Mucosa of descending colon (tissue), 3 donors: ENCODE measurements around the gene SDCCAG8. TPM values are rescaled to one million over a fixed set of nuclear protein-coding genes. Genes with fewer than 3 reads are reported as not detected.

ENCODE experiments used
- ATAC-seq: fragments of 200-7000 bp; cut with Tn5 transposase; one replicate; pipeline ENCODE4 v1.9.1; 2020; ENCODE audit warnings: mild to moderate bottlenecking, moderate library complexity
- DNase-seq, 3 donors: peaks; one replicate each; pipeline ENCODE4 v3.0.0-alpha.2; 2020
- H3K36me3 ChIP-seq: fragments of 200-600 bp; one replicate; pipeline ENCODE4 v1.8.0; 2021; ENCODE audit warnings: low read depth, mild to moderate bottlenecking
- H3K4me1 ChIP-seq: fragments of 200-600 bp; one replicate; pipeline ENCODE4 v1.8.0; 2021; ENCODE audit warnings: low read depth, mild to moderate bottlenecking
- H3K4me3 ChIP-seq: fragments of 200-600 bp; one replicate; pipeline ENCODE4 v1.8.0; 2021; ENCODE audit warnings: mild to moderate bottlenecking
- H3K9me3 ChIP-seq: fragments of 200-600 bp; one replicate; pipeline ENCODE4 v1.8.0; 2021; ENCODE audit warnings: mild to moderate bottlenecking
- intact Hi-C, 2 donors: fragments of 100-400 bp; cut with DNase I in 1 of 2; cut with micrococcal nuclease in 1 of 2; formaldehyde crosslinking; loops; one replicate each; pipeline versions ENCODE4 v1.11.0 to v1.11.1; 2022; cut with DNase I, micrococcal nuclease
- total RNA-seq, 3 donors: library from RNA; stranded (reverse); fragmentation: NEBNext Ultra II Directional in 2 of 3; extraction: Animal tissue kit (Norgen Biotek cat#: 25700) in 2 of 3; gene quantifications; one replicate each; pipeline versions ENCODE4 v1.2.1 to v1.2.4, GENCODE V29; 2021 to 2023
- TF ChIP-seq, protein P1 (sequence below): fragments of 200-600 bp; IDR thresholded peaks from one replicate; pipeline ENCODE4 v1.8.0; 2022; ENCODE audit warnings: antibody characterized with exemption, mild to moderate bottlenecking
- donor health status: DM: no; HTN: no; CAD: no; lungs with moderate emphysema.
- donor health status: DM: no; HTN: no; CAD: no.
- donor health status: DM: no; HTN: yes; CAD: no.

SDCCAG8 gene
- total RNA-seq, 3 donors from 2014 or later, result 22.1 to 37.5 (median 34.1) TPM

DNA sequence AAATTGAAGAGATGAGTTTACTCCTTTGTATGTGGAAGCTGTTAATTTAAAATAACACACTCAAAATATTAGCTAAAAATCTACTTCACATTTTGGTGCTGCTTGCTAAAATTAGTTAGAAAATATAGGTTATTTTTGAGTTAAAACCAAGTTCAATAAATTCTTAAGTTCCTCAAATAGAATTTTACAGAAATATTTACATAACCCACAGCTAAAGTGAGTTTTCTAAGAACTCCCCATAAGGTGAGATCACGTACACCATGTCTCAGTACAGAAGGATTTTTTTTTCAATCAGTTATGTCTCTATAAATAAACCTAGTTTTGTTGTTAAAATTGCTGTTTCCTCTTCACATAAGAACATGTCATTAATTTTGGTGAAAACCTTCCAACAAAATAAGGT is 108.0 kb downstream of the SDCCAG8 start:
- Histone ChIP-seq H3K4me3 (no peak overlapping the region), H3K36me3 (no peaks in the 10 kb centered on the region), H3K4me1 (no peaks in the 10 kb centered on the region), H3K9me3 (no peaks in the 10 kb centered on the region)
- DNase-seq (no peak), ATAC-seq (no peak)
- TF ChIP-seq, protein P1, sequence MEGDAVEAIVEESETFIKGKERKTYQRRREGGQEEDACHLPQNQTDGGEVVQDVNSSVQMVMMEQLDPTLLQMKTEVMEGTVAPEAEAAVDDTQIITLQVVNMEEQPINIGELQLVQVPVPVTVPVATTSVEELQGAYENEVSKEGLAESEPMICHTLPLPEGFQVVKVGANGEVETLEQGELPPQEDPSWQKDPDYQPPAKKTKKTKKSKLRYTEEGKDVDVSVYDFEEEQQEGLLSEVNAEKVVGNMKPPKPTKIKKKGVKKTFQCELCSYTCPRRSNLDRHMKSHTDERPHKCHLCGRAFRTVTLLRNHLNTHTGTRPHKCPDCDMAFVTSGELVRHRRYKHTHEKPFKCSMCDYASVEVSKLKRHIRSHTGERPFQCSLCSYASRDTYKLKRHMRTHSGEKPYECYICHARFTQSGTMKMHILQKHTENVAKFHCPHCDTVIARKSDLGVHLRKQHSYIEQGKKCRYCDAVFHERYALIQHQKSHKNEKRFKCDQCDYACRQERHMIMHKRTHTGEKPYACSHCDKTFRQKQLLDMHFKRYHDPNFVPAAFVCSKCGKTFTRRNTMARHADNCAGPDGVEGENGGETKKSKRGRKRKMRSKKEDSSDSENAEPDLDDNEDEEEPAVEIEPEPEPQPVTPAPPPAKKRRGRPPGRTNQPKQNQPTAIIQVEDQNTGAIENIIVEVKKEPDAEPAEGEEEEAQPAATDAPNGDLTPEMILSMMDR, result no peak
- intact Hi-C loops, result no loop called here

DNA sequence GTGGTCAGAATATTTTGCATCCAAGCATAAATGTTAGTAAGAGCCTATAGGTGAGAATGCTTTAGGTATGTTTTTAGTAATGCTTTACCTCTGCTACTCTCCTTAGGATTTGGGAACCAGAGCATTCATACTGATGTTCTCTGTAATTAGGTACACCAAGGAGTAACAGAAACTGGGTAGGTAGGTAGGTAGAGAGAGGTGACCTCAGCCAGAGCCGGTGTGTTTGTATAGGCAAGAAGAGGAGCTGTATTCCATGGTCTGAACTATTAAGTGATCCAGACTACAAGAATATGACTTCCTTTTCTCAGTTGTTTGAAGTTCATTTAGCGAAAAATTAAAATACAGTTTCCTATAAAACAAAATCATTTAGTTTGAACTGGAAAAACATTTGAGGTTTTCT is 108.5 kb downstream of the SDCCAG8 start:
- H3K36me3 ChIP-seq, result no peaks in the 10 kb centered on the region
- TF ChIP-seq, protein P1, result no peak
- no peak for DNase-seq
- H3K4me1 ChIP-seq, result no peaks in the 10 kb centered on the region
- H3K9me3 ChIP-seq, result no peaks in the 10 kb centered on the region
- ATAC-seq, result no peak
- intact Hi-C loops, result no loop called here
- no peak overlapping the region for H3K4me3 ChIP-seq

DNA sequence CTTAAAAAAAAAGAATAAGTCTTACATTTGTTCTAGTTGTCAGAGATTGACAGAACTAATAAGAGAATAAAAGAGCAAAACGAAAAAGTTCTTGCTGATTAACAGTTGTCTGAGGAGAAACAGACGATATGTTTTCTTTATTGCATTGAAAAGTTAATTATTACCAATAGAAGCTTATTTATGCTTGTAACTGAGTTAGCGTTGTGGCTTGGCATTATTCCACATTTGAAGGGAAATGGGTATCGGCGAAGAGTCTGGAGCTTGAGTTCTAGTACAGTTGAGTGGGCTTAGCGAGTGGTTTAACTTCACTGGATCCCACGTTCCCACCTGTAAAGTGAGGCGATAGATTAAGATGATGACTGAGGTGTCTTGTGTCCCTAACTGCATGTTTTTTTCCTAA is 109.0 kb downstream of the SDCCAG8 start:
- H3K4me3 ChIP-seq, result no peak overlapping the region
- DNase-seq (peak in 1 of 3 donors; percentile 5), ATAC-seq (peak; percentile 40)
- TF ChIP-seq, protein P1, result no peak
- intact Hi-C loops, result no loop called here
- no peaks in the 10 kb centered on the region for H3K36me3 ChIP-seq
- H3K4me1 ChIP-seq, result no peaks in the 10 kb centered on the region
- H3K9me3 ChIP-seq, result no peaks in the 10 kb centered on the region

DNA sequence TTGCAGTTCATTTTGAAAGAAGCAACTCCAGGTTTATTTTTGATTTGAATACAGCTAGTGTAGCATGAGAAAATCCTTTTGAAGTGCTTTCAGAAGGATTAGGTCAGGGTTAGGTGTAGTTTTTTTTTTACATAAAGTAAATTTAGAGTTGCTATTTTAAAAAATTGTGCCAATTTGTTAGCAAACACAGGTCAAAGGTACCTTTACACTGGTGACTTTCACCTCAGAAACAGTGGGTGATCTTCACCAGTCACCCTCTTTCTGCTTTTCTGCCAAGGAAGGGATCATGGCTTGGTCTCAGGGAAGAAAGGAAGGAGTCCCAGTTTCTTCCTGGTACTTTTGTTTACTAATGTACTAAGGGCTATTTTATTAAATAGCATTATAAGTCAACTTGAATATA is 111.5 kb downstream of the SDCCAG8 start:
- no peaks in the 10 kb centered on the region for H3K4me1 ChIP-seq
- intact Hi-C loops, result no loop called here
- no peaks in the 10 kb centered on the region for H3K36me3 ChIP-seq
- no peak for ATAC-seq
- no peak for DNase-seq
- no peaks in the 10 kb centered on the region for H3K9me3 ChIP-seq
- no peak overlapping the region for H3K4me3 ChIP-seq
- TF ChIP-seq, protein P1, result no peak

DNA sequence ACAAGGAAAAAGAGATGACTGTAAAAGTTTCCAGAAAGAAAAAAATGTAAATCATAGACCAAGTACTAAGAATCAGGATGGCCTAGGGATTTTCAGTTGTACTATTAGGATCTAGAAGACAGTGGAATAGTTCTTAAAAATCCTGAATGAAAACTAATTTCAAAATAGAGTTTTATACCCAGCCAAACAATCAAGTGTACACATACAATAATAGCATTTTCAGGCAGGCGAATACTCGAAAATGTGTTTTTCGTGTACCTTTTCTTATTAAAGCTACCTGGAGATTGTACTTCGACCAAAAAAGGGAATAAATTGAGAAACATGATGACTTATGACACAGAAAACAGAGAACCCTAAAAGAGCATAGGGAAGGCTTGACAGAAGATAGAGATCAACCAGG is 118.6 kb downstream of the SDCCAG8 start:
- no peaks in the 10 kb centered on the region for H3K4me1 ChIP-seq
- ATAC-seq (no peak), DNase-seq (no peak)
- intact Hi-C loops, result no loop called here
- no peaks in the 10 kb centered on the region for H3K9me3 ChIP-seq
- H3K4me3 ChIP-seq, result no peak overlapping the region
- no peaks in the 10 kb centered on the region for H3K36me3 ChIP-seq
- TF ChIP-seq, protein P1, result no peak

DNA sequence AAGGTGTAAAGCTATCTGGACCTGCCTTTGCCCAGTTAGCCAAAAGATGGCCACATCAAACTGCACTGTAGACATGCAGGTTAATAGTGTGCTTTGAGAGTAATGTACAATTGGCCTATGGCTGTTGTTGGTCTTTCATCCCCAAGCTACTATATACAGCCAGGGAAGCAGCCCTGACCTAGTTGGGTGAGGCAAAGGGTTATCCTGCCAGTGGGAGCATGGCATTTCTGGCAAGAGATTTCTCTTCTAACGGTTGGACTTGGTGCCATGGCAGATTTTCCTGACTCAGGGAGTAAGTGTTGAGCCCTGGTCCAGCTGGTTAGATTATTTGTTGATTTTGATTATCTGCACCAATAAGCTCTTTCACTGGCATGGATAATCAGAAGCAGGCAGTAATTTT is 119.8 kb downstream of the SDCCAG8 start:
- intact Hi-C loops, result no loop called here
- DNase-seq (no peak), ATAC-seq (no peak)
- H3K4me3 ChIP-seq, result no peak overlapping the region
- H3K36me3 ChIP-seq, result no peaks in the 10 kb centered on the region
- TF ChIP-seq, protein P1, result no peak
- no peaks in the 10 kb centered on the region for H3K9me3 ChIP-seq
- H3K4me1 ChIP-seq, result no peaks in the 10 kb centered on the region
